Fibroblast of villous mesenchyme (primary cell): ENCODE data around the gene ZNF235. TPM values are rescaled to one million over a fixed set of nuclear protein-coding genes. Genes with fewer than 3 reads are reported as not detected.
"Not testable (repeated sequence)": the region's sequence is repeated elsewhere in the genome, so short reads cannot be mapped to it uniquely, and the experiment has no call there.

Source experiments
- DNase-seq: peaks from one replicate; pipeline ENCODE4 v3.0.0-alpha.2; 2010; ENCODE audit warnings: low read depth
- H3K4me3 ChIP-seq: 2 replicates; pipeline ENCODE4 v1.5.1; 2011; ENCODE audit warnings: low read depth, mild to moderate bottlenecking, low read length
- CTCF ChIP-seq: IDR thresholded peaks from 2 replicates; pipeline ENCODE4 v1.5.1; 2012; ENCODE audit warnings: low read depth, mild to moderate bottlenecking, low read length; ENCODE audit not compliant: insufficient read depth
- small RNA-seq: library from RNA; depleted of rRNA; stranded (forward); fragments of <200 nt; gene quantifications from one replicate; pipeline ENCODE3, GENCODE V24; 2012
- total RNA-seq: library from RNA; depleted of rRNA; stranded (reverse); fragments of >200 nt; gene quantifications from 2 replicates; pipeline ENCODE4 v1.2.3, GENCODE V29; 2012

The ZNF235 gene
- total RNA-seq, 1 donor, result 8.2 TPM

- no peak for TF ChIP-seq CTCF
- H3K4me3 ChIP-seq, result no peak overlapping the region
- no peak for DNase-seq
These were observed 45.9 kb downstream of the ZNF235 start for GRCh38 chr19:44258835-44259413.

- TF ChIP-seq CTCF, result no peak
- no peak for DNase-seq
- H3K4me3 ChIP-seq, result no peak overlapping the region
These were observed 46.7 kb downstream of the ZNF235 start for GRCh38 chr19:44258136-44258535.

- H3K4me3 ChIP-seq, result no peak overlapping the region
- TF ChIP-seq CTCF, result no peak
- no peak for DNase-seq
These were observed 49.0 kb downstream of the ZNF235 start for GRCh38 chr19:44255705-44256411.

GRCh38 chr19:44254496-44254895 lies 50.3 kb downstream of the ZNF235 start:
- H3K4me3 ChIP-seq, result no peak overlapping the region
- TF ChIP-seq CTCF, result no peak
- DNase-seq, result no peak

- not testable (repeated sequence) for H3K4me3 ChIP-seq
These were observed 51.4 kb downstream of the ZNF235 start for GRCh38 chr19:44253392-44253791.

GRCh38 chr19:44252332-44252731 lies 52.5 kb downstream of the ZNF235 start:
- not testable (repeated sequence) for H3K4me3 ChIP-seq, DNase-seq

More at GRCh38 chr19:44253392-44253791, 51.4 kb downstream of the ZNF235 start:
- not testable (repeated sequence) for DNase-seq

- DNase-seq, result no peak
- no peak for TF ChIP-seq CTCF
These were observed 68.4 kb downstream of the ZNF235 start for GRCh38 chr19:44236384-44236783.

More at GRCh38 chr19:44236384-44236783, 68.4 kb downstream of the ZNF235 start:
- no peak overlapping the region for H3K4me3 ChIP-seq

Small RNA genes within 50 kb of the gene (small RNA-seq; reads per million reads assigned to genes)
- gene NDUFA3P1, result not detected

Other genes starting within 250 kb of the ZNF235 start
- gene ZNF284, start 232.9 kb downstream of the ZNF235 start, total RNA-seq, result 3.2 and 3.9 TPM in 2 replicates
- gene ZNF224, start 210.7 kb downstream of the ZNF235 start, total RNA-seq, result 20.0 and 28.9 TPM in 2 replicates
- gene ZNF225, start 191.6 kb downstream of the ZNF235 start, total RNA-seq, result 4.5 and 7.3 TPM in 2 replicates
- gene ZNF234, start 163.5 kb downstream of the ZNF235 start, total RNA-seq, result 8.4 and 12.5 TPM in 2 replicates
- gene ZNF226, start 139.9 kb downstream of the ZNF235 start, total RNA-seq, result 15.5 and 21.2 TPM in 2 replicates
- 15.8 and 18.6 TPM in 2 replicates for gene ZNF227, start 92.5 kb downstream of the ZNF235 start, total RNA-seq
- gene ZNF233, start 45.1 kb downstream of the ZNF235 start, total RNA-seq, result 0.32 and 2.2 TPM in 2 replicates
- gene ZNF112, start 51.7 kb upstream of the ZNF235 start, total RNA-seq, result 6.4 and 8.6 TPM in 2 replicates
- 1.6 and 3.9 TPM in 2 replicates for gene ZNF285, start 96.6 kb upstream of the ZNF235 start, total RNA-seq
- gene ZNF229, start 143.4 kb upstream of the ZNF235 start, total RNA-seq, result 12.6 and 13.4 TPM in 2 replicates
- gene ZNF180, start 195.5 kb upstream of the ZNF235 start, total RNA-seq, result 6.4 and 9.5 TPM in 2 replicates
- gene CEACAM20, start 224.7 kb upstream of the ZNF235 start, total RNA-seq, result not detected in 2 replicates